GM12873 (cell line): ENCODE results near the gene HTR2A.

Experiments used
- TF ChIP-seq, protein P1 (sequence below): IDR thresholded peaks from 2 replicates; pipeline ENCODE4 v1.5.1; 2012; ENCODE audit warnings: low read depth, mild to moderate bottlenecking, moderate library complexity, low read length, control low read depth; ENCODE audit not compliant: insufficient read depth; ENCODE audit errors: missing control alignments

Gene HTR2A

DNA sequence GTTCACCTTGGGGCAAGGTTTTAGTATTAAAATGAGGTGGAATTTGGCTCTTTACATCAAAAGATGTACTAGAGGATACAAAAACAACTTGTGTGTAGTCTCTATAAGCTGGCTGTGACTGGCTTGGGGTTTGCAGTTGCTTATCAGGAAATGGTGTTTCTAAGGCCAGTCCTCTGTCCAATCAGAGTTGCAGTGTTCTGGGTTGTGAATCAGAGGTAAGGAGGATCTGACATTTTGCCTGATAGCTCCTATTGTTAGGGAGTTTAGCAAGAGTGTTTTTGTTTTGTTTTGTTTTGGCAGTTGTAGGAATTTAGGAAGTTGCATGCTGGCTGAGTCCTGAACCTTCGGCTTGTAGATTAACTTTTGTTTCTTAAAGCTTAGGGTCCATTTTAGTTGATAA, 79.8 kb downstream of the HTR2A start:
- TF ChIP-seq, protein P1, sequence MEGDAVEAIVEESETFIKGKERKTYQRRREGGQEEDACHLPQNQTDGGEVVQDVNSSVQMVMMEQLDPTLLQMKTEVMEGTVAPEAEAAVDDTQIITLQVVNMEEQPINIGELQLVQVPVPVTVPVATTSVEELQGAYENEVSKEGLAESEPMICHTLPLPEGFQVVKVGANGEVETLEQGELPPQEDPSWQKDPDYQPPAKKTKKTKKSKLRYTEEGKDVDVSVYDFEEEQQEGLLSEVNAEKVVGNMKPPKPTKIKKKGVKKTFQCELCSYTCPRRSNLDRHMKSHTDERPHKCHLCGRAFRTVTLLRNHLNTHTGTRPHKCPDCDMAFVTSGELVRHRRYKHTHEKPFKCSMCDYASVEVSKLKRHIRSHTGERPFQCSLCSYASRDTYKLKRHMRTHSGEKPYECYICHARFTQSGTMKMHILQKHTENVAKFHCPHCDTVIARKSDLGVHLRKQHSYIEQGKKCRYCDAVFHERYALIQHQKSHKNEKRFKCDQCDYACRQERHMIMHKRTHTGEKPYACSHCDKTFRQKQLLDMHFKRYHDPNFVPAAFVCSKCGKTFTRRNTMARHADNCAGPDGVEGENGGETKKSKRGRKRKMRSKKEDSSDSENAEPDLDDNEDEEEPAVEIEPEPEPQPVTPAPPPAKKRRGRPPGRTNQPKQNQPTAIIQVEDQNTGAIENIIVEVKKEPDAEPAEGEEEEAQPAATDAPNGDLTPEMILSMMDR: no peak

DNA sequence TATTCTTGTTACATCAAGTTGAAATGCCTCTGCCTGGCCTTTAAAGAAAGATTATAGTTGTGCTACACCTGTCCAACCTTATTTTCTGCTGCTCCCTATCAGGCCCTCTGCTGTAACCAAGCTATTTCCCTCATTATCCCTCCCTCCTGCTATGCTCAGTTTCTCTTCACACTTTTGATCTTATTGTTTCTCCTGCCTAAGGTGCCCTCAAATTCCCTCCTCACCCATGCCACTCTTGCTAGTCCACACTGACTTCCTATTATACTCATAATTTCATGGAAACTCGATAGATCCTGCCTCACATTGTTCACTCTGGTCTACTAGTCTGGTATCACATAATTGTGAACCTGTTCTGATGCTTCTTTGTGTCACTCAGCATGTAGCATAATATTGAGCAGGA, 80.5 kb downstream of the HTR2A start:
- TF ChIP-seq, protein P1: no peak

DNA sequence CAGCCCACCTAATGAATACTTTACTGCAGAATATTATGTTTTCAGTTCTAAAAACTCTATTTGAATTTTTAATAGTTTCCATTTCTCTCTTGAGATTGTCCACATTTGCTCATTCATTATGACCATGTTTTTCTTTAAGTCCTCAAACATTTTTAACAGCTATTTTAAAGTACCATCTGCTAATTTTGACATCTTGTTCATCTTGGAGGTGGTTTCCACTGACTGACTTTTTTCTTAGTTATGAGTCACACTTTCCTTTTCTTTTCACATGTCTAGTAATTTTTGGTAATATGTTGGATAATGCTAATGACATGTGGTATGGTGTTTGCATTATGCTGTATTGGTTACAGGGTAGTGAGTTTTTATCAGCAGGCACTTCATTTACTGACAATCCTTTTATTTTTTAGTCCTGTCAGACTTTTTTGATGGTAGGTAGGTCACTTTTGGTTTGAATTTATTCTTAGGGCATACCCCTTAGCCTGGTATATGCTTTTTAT, 84.5 kb downstream of the HTR2A start:
- TF ChIP-seq, protein P1: no peak

DNA sequence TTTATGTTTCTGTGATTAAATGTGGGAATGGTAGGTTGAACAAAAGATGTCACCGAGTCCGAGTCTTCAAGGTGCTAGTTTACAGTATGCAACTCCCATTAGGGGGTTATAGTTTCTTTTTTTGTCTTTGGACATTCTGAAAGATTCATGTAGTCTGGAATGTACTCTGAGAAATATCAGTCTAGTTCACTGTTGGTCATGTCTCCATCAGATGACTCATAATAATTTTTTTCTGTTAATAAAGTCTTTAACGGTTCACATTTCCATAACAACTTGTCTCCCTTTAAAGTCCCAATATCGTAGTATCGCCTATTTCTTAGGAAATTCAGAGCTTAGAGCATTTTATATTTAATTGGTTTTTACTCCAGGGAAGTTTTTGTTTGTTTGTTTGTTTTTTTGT, 86.4 kb downstream of the HTR2A start:
- TF ChIP-seq, protein P1: no peak

DNA sequence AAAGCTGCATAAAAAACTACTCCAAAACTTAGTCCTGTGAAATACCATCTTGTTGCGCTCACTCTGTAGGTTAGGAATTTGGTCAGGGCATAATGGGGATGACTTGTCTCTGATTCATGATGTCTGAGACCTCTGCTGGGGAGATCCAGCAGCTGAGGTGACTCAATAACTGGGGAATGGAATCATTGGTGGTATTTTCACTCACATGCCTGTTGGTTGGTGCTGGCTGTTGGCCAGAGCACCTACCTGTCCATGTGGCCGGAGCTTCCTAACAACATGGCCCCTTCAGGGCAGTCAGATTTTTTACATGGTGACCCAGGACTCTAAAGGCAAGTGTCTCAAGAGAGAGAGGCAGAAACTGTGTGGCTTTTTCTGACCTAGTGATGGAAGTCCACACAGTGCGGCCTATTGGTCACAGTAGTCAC, 92.5 kb downstream of the HTR2A start:
- TF ChIP-seq, protein P1: no peak

DNA sequence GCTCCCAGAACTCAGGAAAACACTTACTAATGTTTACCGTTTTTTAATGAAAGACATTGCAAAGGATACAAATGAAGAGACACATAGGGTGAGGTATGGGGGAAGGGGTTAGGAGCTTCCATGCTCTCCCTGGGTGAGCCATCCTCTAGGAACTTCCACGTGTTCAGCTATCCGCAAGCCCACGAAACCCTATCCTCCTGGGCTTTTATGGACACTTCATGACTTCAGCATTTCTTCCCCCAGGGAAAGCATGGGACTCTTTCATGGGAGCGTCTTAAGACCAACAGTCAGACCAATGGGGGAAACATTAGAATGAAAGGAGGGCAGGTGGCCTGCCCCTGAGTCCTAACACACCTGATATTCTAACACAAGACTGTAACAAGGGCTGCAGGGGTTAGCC, 93.3 kb downstream of the HTR2A start:
- TF ChIP-seq, protein P1: no peak

DNA sequence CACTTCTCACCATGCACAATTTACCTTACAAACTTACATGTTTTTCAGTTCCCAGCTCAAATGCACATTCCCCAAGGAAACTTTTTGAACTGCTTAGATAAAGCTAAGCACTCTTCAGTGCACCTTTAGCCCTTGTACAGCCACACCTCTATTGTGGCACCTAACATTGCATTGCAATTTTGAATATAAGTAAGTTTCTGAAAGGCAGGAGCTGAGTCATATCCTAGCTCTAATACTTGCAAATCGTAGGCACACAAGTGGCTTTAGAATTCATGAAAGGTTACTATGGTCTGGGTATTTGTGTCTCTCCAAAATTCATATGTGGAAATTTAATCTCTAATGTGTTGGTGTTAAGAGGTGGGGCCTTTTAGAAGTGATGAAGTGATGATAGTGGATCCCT, 95.0 kb downstream of the HTR2A start:
- TF ChIP-seq, protein P1: no peak
